Astrocyte (in vitro differentiated cells and primary cell): ENCODE results near the gene CXCL11. TPM values are rescaled to one million over a fixed set of nuclear protein-coding genes. Genes with fewer than 3 reads are reported as not detected.

Source experiments
- DNase-seq: peaks from one replicate; pipeline ENCODE4 v3.0.0-alpha.2; 2010; ENCODE audit warnings: low read depth
- FAIRE-seq: peaks from 2 replicates; lab custom pipeline; 2011; peaks lifted over from hg19 to GRCh38; lab: Jason Lieb, UNC
- H2AFZ ChIP-seq: 2 replicates; pipeline ENCODE4 v1.6.0; 2012; ENCODE audit warnings: low read depth, low read length, inconsistent platforms
- H3K27ac ChIP-seq: 2 replicates; pipeline ENCODE4 v1.5.1; 2011; ENCODE audit warnings: low read depth, low read length, inconsistent platforms
- H3K27me3 ChIP-seq: 2 replicates; pipeline ENCODE4 v1.6.0; 2011; ENCODE audit warnings: low read length, inconsistent platforms; ENCODE audit not compliant: insufficient read depth
- H3K36me3 ChIP-seq: 2 replicates; pipeline ENCODE4 v1.5.1; 2011; ENCODE audit warnings: low read length, inconsistent platforms; ENCODE audit not compliant: insufficient read depth
- H3K4me1 ChIP-seq: 2 replicates; pipeline ENCODE4 v1.5.1; 2011; ENCODE audit warnings: low read length, inconsistent platforms; ENCODE audit not compliant: insufficient read depth
- H3K4me2 ChIP-seq: 2 replicates; pipeline ENCODE4 v1.6.0; 2012; ENCODE audit warnings: low read length, inconsistent platforms
- H3K4me3 ChIP-seq: 2 replicates; pipeline ENCODE4 v1.5.1; 2011; ENCODE audit warnings: low read depth, mild to moderate bottlenecking, low read length, inconsistent platforms; ENCODE audit not compliant: insufficient read depth
- H3K79me2 ChIP-seq: 2 replicates; pipeline ENCODE4 v1.6.0; 2012; ENCODE audit warnings: mild to moderate bottlenecking, low read length, inconsistent platforms; ENCODE audit not compliant: insufficient read depth
- H3K9ac ChIP-seq: 2 replicates; pipeline ENCODE4 v1.6.0; 2012; ENCODE audit warnings: mild to moderate bottlenecking, low read length, inconsistent platforms
- H3K9me3 ChIP-seq: 2 replicates; pipeline ENCODE4 v1.5.1; 2012; ENCODE audit warnings: low read depth, mild to moderate bottlenecking, low read length, inconsistent platforms; ENCODE audit not compliant: insufficient read depth
- H4K20me1 ChIP-seq: 2 replicates; pipeline ENCODE4 v1.6.0; 2012; ENCODE audit warnings: low read length, inconsistent platforms; ENCODE audit not compliant: insufficient read depth
- H3K27ac Mint-ChIP-seq: one replicate; pipeline ENCODE4 v1.8.0; 2021; ENCODE audit warnings: mild to moderate bottlenecking, mixed read lengths; ENCODE audit not compliant: unreplicated experiment
- H3K27me3 Mint-ChIP-seq: one replicate; pipeline ENCODE4 v1.8.0; 2021; ENCODE audit warnings: low read depth, mixed read lengths; ENCODE audit not compliant: unreplicated experiment
- H3K36me3 Mint-ChIP-seq: one replicate; pipeline ENCODE4 v1.8.0; 2021; ENCODE audit warnings: low read depth, mixed read lengths; ENCODE audit not compliant: unreplicated experiment
- H3K4me1 Mint-ChIP-seq: one replicate; pipeline ENCODE4 v1.8.0; 2021; ENCODE audit warnings: low read depth, mixed read lengths; ENCODE audit not compliant: unreplicated experiment
- H3K4me3 Mint-ChIP-seq: one replicate; pipeline ENCODE4 v1.8.0; 2021; ENCODE audit warnings: mild to moderate bottlenecking, moderate library complexity, mixed read lengths; ENCODE audit not compliant: unreplicated experiment
- H3K9me3 Mint-ChIP-seq: one replicate; pipeline ENCODE4 v1.8.0; 2021; ENCODE audit warnings: mild to moderate bottlenecking, mixed read lengths; ENCODE audit not compliant: unreplicated experiment
- EZH2 ChIP-seq: IDR thresholded peaks from 2 replicates; pipeline ENCODE4 v1.6.1; 2012; ENCODE audit warnings: mild to moderate bottlenecking, low read length, inconsistent platforms; ENCODE audit not compliant: insufficient read depth
- total RNA-seq: library from RNA; stranded (reverse); gene quantifications from 2 replicates; pipeline ENCODE4 v1.2.1, GENCODE V29; 2021
- TF ChIP-seq, protein P1 (sequence below): IDR thresholded peaks from 2 replicates; pipeline ENCODE4 v1.5.1; 2011; ENCODE audit warnings: low read depth, mild to moderate bottlenecking, inconsistent platforms, low read length, moderate library complexity; ENCODE audit not compliant: insufficient read depth

The CXCL11 gene
- total RNA-seq, 1 donor from 2014 or later = 5.8 TPM

GRCh38 chr4:75997081-75997480, 38.8 kb downstream of the CXCL11 start:
- no peak overlapping the region for H3K27ac ChIP-seq
- TF ChIP-seq, protein P1, sequence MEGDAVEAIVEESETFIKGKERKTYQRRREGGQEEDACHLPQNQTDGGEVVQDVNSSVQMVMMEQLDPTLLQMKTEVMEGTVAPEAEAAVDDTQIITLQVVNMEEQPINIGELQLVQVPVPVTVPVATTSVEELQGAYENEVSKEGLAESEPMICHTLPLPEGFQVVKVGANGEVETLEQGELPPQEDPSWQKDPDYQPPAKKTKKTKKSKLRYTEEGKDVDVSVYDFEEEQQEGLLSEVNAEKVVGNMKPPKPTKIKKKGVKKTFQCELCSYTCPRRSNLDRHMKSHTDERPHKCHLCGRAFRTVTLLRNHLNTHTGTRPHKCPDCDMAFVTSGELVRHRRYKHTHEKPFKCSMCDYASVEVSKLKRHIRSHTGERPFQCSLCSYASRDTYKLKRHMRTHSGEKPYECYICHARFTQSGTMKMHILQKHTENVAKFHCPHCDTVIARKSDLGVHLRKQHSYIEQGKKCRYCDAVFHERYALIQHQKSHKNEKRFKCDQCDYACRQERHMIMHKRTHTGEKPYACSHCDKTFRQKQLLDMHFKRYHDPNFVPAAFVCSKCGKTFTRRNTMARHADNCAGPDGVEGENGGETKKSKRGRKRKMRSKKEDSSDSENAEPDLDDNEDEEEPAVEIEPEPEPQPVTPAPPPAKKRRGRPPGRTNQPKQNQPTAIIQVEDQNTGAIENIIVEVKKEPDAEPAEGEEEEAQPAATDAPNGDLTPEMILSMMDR = no peak
- TF ChIP-seq EZH2 = no peak
- no peak overlapping the region for H2AFZ ChIP-seq
- no peaks in the 10 kb centered on the region for H3K36me3 ChIP-seq
- H4K20me1 ChIP-seq = no peaks in the 10 kb centered on the region
- no peak overlapping the region for H3K4me3 Mint-ChIP-seq
- no peaks in the 10 kb centered on the region for H3K27me3 ChIP-seq
- no peak overlapping the region for H3K27ac Mint-ChIP-seq
- no peaks in the 10 kb centered on the region for H3K9me3 ChIP-seq
- peaks cover 7% of the 10 kb centered on the region for H3K27me3 Mint-ChIP-seq
- no peaks in the 10 kb centered on the region for H3K4me1 ChIP-seq
- FAIRE-seq = no peak
- H3K4me3 ChIP-seq = no peak overlapping the region
- no peaks in the 10 kb centered on the region for H3K9me3 Mint-ChIP-seq
- no peaks in the 10 kb centered on the region for H3K36me3 Mint-ChIP-seq
- no peak overlapping the region for H3K9ac ChIP-seq
- H3K4me1 Mint-ChIP-seq = no peaks in the 10 kb centered on the region
- no peak overlapping the region for H3K4me2 ChIP-seq
- no peak for DNase-seq
- no peaks in the 10 kb centered on the region for H3K79me2 ChIP-seq

DNA sequence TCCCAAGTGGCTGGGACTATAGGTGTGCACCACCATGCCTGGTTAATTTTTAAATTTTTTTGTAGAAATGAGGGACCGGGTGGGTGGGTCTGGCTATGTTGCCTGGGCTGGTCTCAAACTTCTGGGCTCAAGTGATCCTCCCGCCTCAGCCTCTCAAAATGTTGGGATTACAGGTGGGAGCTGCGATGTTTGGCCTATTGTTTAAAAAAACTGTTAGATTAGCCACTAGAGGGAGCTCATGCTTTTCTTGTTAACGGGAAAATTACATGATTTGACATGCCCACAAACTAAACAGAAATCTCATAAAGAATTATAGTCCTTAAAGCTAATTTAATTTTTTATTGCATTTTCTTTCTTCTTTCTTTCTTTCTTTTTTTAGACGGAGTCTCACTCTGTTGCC, 40.1 kb downstream of the CXCL11 start:
- Histone ChIP-seq H2AFZ (no peak overlapping the region), H3K36me3 (no peaks in the 10 kb centered on the region), H4K20me1 (no peaks in the 10 kb centered on the region), H3K4me1 (no peaks in the 10 kb centered on the region), H3K4me2 (no peak overlapping the region), H3K9ac (no peak overlapping the region), H3K9me3 (no peaks in the 10 kb centered on the region), H3K27ac (no peak overlapping the region), H3K27me3 (no peaks in the 10 kb centered on the region), H3K4me3 (no peak overlapping the region), H3K79me2 (peaks cover 1% of the 10 kb centered on the region)
- DNase-seq = peak; percentile 33
- Mint-ChIP-seq H3K27me3 (peaks cover 7% of the 10 kb centered on the region), H3K36me3 (no peaks in the 10 kb centered on the region), H3K9me3 (no peaks in the 10 kb centered on the region), H3K27ac (no peak overlapping the region), H3K4me1 (no peaks in the 10 kb centered on the region), H3K4me3 (no peak overlapping the region)
- no peak for FAIRE-seq
- TF ChIP-seq, protein P1 = peak; percentile 53
- TF ChIP-seq EZH2 = no peak

DNA sequence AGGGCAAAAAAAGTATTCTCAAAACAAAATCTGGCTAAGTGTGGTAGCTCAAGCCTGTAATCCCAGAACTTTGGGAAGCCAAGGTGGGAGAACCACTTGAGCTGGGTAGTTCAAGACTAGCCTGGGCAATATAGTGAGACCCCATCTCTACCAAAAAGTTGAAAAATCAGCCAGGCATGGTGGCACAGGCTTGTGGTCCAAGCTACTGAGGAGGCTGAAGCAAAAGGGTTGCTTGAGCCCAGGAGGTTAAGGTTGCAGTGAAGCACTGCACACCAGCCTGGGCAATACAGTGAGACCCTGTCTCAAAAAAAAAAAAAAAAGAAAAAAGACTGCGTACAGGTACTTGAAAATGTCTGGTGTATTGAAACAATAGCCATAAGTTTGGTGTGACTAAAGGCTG, 43.4 kb downstream of the CXCL11 start:
- FAIRE-seq (no peak), DNase-seq (no peak)
- Histone ChIP-seq H4K20me1 (peaks cover 23% of the 10 kb centered on the region), H3K4me1 (peaks cover 3% of the 10 kb centered on the region), H3K36me3 (no peaks in the 10 kb centered on the region), H3K4me3 (no peak overlapping the region), H3K9ac (no peak overlapping the region), H3K27me3 (no peaks in the 10 kb centered on the region), H3K4me2 (no peak overlapping the region), H3K27ac (no peak overlapping the region), H3K79me2 (peaks cover 34% of the 10 kb centered on the region), H2AFZ (no peak overlapping the region), H3K9me3 (no peaks in the 10 kb centered on the region)
- Mint-ChIP-seq H3K36me3 (peaks cover 3% of the 10 kb centered on the region), H3K9me3 (no peaks in the 10 kb centered on the region), H3K27ac (no peak overlapping the region), H3K27me3 (no peaks in the 10 kb centered on the region), H3K4me1 (peaks cover 14% of the 10 kb centered on the region), H3K4me3 (no peak overlapping the region)
- TF ChIP-seq, protein P1 = no peak
- TF ChIP-seq EZH2 = no peak
